HepG2 (cell line): ENCODE results near the gene C6orf136. TPM values are rescaled to one million over a fixed set of nuclear protein-coding genes. Genes with fewer than 3 reads are reported as not detected.

ENCODE experiments used
- AGO2 ChIP-seq: fragments of 200-400 bp; formaldehyde crosslinking; optimal IDR thresholded peaks from 2 replicates; pipeline ENCODE3; 2017; ENCODE audit warnings: mild to moderate bottlenecking, low read depth, low read length, moderate library complexity
- ASH2L ChIP-seq: fragments of 300-600, 200-600 bp; sonication (generic); IDR thresholded peaks from 2 replicates; pipeline ENCODE4 v1.7.0; 2017; ENCODE audit warnings: low read depth, mild to moderate bottlenecking, moderate library complexity, mixed read lengths, low read length; ENCODE audit not compliant: insufficient read length
- ATF7 ChIP-seq, 2 experiments: fragments of 450-650 bp in 1 of 2; sonication (generic) in 1 of 2; formaldehyde crosslinking in 1 of 2; IDR thresholded peaks; 2 replicates each; pipeline versions ENCODE4 v1.4.0 to v1.6.1; 2016 to 2020; ENCODE audit warnings: antibody characterized with exemption in 1 of 2, mild to moderate bottlenecking in 1 of 2, missing genetic modification reagents in 1 of 2
- FOXK1 ChIP-seq: sonication (generic); formaldehyde crosslinking; IDR thresholded peaks from 2 replicates; pipeline ENCODE4 v1.4.0; 2020; ENCODE audit warnings: low read depth, missing genetic modification reagents, borderline replicate concordance
- GABPB1 ChIP-seq: IDR thresholded peaks from 2 replicates; pipeline ENCODE4 v1.6.1; 2016; ENCODE audit warnings: mild to moderate bottlenecking, missing genetic modification reagents, moderate library complexity, missing compliant biosample characterization
- HMGXB3 ChIP-seq: sonication (generic); formaldehyde crosslinking; IDR thresholded peaks from 2 replicates; pipeline ENCODE4 v1.4.0; 2020; ENCODE audit warnings: missing genetic modification reagents, borderline replicate concordance
- POLR2G ChIP-seq: fragments of 200-400 bp; formaldehyde crosslinking; IDR thresholded peaks from 2 replicates; pipeline ENCODE4 v1.6.1; 2018; ENCODE audit warnings: mild to moderate bottlenecking, low read depth, low read length, moderate library complexity
- RBM22 ChIP-seq: fragments of 200-400 bp; formaldehyde crosslinking; optimal IDR thresholded peaks from 2 replicates; pipeline ENCODE3; 2017; ENCODE audit warnings: mild to moderate bottlenecking, low read length, moderate library complexity
- SOX6 ChIP-seq, 2 experiments: fragments of 450-650 bp in 1 of 2; sonication (generic) in 1 of 2; formaldehyde crosslinking in 1 of 2; IDR thresholded peaks; 2 replicates each; pipeline versions ENCODE4 v1.4.0 to v1.6.1; 2017 to 2020; ENCODE audit warnings: antibody characterized with exemption in 1 of 2, mild to moderate bottlenecking in 1 of 2, missing genetic modification reagents in 1 of 2
- TBL1XR1 ChIP-seq: fragments of 150-350 bp; IDR thresholded peaks from 2 replicates; pipeline ENCODE4 v1.6.1; 2014; ENCODE audit warnings: borderline replicate concordance, low read length; ENCODE audit not compliant: partially characterized antibody
- TBX3 ChIP-seq: fragments of 450-650 bp; IDR thresholded peaks from 2 replicates; pipeline ENCODE4 v1.6.1; 2017; ENCODE audit warnings: antibody characterized with exemption, mild to moderate bottlenecking, inconsistent platforms, borderline replicate concordance
- YY1 ChIP-seq: IDR thresholded peaks from 2 replicates; pipeline ENCODE4 v1.6.1; 2011; ENCODE audit warnings: low read length, low read depth, moderate library complexity, mild to moderate bottlenecking; ENCODE audit not compliant: insufficient read depth, insufficient replicate concordance
- ZNF670 ChIP-seq: sonication (generic); formaldehyde crosslinking; IDR thresholded peaks from 2 replicates; pipeline ENCODE4 v1.8.0; 2022; ENCODE audit warnings: mild to moderate bottlenecking, missing genetic modification reagents, borderline replicate concordance
- ZSCAN9 ChIP-seq: IDR thresholded peaks from 2 replicates; pipeline ENCODE4 v1.6.1; 2016; ENCODE audit warnings: borderline replicate concordance
- polyA plus RNA-seq, 8 experiments: library from polyadenylated mRNA; depleted of rRNA in 3 of 8; stranded (reverse) in 7 of 8; unstranded in 1 of 8; fragments of >200 nt; fragmentation: Illumina TruSeq in 4 of 8; extraction: Trizol in 4 of 8; gene quantifications; 2 replicates each; pipeline versions ENCODE4 v1.2.1 to v1.2.3, GENCODE V29; 2011 to 2016; ENCODE audit warnings: low read depth in 4 of 8, missing spikeins in 1 of 8, mixed read lengths in 1 of 8; ENCODE audit not compliant: insufficient read depth in 1 of 8
- total RNA-seq, 5 experiments: library from RNA; depleted of rRNA; stranded (reverse); fragments of >200 nt; fragmentation: Illumina TruSeq; extraction: Trizol; gene quantifications; 2 replicates each; pipeline ENCODE4 v1.2.3, GENCODE V29; 2016; ENCODE audit warnings: low read depth in 1 of 5
- TF ChIP-seq, protein P1 (sequence below): sonication (generic); formaldehyde crosslinking; IDR thresholded peaks from 2 replicates; pipeline ENCODE4 v1.4.0; 2020; ENCODE audit warnings: missing genetic modification reagents, borderline replicate concordance
- TF ChIP-seq, protein P2 (sequence below): sonication (generic); formaldehyde crosslinking; IDR thresholded peaks from 2 replicates; pipeline ENCODE4 v1.5.0; 2020; ENCODE audit warnings: mild to moderate bottlenecking, missing genetic modification reagents, moderate library complexity
- TF ChIP-seq, protein P3 (sequence below): sonication (generic); formaldehyde crosslinking; conservative IDR thresholded peaks from 2 replicates; pipeline ENCODE4 v1.8.0; 2022; ENCODE audit warnings: low read depth, missing genetic modification reagents

Gene C6orf136
- total and polyA plus RNA-seq, 2 of the 13 experiments (the other 11 are each of a cell fraction or from before 2014, with no cell fraction given), result 12.0 to 26.2 TPM

DNA sequence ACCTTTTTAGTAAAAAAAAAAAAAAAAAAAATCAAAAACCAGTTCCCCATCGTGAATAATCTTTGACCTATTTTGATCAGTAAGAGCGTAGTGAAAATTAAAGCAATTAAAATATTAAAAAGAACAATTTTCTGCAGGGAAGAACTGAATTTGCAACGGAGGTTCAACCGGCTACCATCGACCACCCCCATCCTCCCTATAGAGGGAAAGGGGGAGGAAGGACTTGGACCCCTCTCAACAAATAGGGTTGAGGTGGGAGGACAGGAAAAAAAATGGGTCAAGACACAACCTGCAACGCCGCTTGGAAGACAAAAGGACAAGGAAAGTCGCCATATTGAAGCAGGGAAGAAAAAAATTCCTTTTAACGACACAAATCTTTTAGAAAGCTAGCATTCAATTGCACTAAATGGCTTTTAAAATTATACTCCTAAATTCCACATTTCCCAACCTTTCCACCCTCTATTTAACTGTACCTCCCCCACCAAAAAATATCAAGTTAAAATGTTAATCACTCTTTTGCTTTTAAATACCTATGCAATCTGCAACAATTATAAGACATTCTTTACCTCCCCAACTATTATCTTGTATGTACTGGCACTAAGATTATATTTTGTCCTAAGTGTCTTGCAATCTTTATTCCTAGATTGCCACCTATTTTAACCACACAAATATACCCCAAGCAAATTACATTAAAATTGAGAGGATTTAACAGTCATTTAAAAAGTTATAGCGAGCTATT lies 31.5 kb upstream of the C6orf136 start (continued):
- TF ChIP-seq HMGXB3, result peak; percentile 32; the same call in 1 of the 2 replicates
- TF ChIP-seq, protein P1, sequence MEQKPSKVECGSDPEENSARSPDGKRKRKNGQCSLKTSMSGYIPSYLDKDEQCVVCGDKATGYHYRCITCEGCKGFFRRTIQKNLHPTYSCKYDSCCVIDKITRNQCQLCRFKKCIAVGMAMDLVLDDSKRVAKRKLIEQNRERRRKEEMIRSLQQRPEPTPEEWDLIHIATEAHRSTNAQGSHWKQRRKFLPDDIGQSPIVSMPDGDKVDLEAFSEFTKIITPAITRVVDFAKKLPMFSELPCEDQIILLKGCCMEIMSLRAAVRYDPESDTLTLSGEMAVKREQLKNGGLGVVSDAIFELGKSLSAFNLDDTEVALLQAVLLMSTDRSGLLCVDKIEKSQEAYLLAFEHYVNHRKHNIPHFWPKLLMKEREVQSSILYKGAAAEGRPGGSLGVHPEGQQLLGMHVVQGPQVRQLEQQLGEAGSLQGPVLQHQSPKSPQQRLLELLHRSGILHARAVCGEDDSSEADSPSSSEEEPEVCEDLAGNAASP (CRISPR knock-in tag), result peak; percentile 24; the same call in 1 of the 2 replicates
- TF ChIP-seq, protein P2, sequence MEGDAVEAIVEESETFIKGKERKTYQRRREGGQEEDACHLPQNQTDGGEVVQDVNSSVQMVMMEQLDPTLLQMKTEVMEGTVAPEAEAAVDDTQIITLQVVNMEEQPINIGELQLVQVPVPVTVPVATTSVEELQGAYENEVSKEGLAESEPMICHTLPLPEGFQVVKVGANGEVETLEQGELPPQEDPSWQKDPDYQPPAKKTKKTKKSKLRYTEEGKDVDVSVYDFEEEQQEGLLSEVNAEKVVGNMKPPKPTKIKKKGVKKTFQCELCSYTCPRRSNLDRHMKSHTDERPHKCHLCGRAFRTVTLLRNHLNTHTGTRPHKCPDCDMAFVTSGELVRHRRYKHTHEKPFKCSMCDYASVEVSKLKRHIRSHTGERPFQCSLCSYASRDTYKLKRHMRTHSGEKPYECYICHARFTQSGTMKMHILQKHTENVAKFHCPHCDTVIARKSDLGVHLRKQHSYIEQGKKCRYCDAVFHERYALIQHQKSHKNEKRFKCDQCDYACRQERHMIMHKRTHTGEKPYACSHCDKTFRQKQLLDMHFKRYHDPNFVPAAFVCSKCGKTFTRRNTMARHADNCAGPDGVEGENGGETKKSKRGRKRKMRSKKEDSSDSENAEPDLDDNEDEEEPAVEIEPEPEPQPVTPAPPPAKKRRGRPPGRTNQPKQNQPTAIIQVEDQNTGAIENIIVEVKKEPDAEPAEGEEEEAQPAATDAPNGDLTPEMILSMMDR, result 0 out of 2 replicates have a peak, but pooled peaks have one; percentile 4
- TF ChIP-seq ZNF670 (CRISPR knock-in tag), result 0 out of 2 replicates have a peak, but pooled peaks have one; percentile 9
- TF ChIP-seq, protein P3, sequence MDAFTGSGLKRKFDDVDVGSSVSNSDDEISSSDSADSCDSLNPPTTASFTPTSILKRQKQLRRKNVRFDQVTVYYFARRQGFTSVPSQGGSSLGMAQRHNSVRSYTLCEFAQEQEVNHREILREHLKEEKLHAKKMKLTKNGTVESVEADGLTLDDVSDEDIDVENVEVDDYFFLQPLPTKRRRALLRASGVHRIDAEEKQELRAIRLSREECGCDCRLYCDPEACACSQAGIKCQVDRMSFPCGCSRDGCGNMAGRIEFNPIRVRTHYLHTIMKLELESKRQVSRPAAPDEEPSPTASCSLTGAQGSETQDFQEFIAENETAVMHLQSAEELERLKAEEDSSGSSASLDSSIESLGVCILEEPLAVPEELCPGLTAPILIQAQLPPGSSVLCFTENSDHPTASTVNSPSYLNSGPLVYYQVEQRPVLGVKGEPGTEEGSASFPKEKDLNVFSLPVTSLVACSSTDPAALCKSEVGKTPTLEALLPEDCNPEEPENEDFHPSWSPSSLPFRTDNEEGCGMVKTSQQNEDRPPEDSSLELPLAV, result no peak
- TF ChIP-seq RBM22, result peak; percentile 97
- TF ChIP-seq SOX6 (IDR thresholded peaks at IDR 0.05), result no peak
- peak; percentile 20; the same call in 1 of the 2 replicates for TF ChIP-seq SOX6 (CRISPR knock-in tag; IDR thresholded peaks at IDR 0.05)
- TF ChIP-seq ASH2L, result peak; percentile 4
- TF ChIP-seq YY1, result peak; percentile 55
- 0 out of 2 replicates have a peak, but pooled peaks have one; percentile 20 for TF ChIP-seq ZSCAN9 (CRISPR knock-in tag)
- 0 out of 2 replicates have a peak, but pooled peaks have one; percentile 3 for TF ChIP-seq GABPB1 (CRISPR knock-in tag)
- peak; percentile 83 for TF ChIP-seq POLR2G
- peak; percentile 98 for TF ChIP-seq AGO2
- TF ChIP-seq TBX3, result peak; percentile 34; the same call in 1 of the 2 replicates
- TF ChIP-seq FOXK1 (CRISPR knock-in tag), result 0 out of 2 replicates have a peak, but pooled peaks have one; percentile 20
- TF ChIP-seq TBL1XR1, result peak; percentile 35
- TF ChIP-seq ATF7 (IDR thresholded peaks at IDR 0.05), result no peak
- TF ChIP-seq ATF7 (CRISPR knock-in tag; IDR thresholded peaks at IDR 0.05), result no peak; the same call in 1 of the 2 replicates
